Activated naive CD4-positive, alpha-beta T cell treated with anti-CD3 and anti-CD28 coated beads, Interleukin-2, amount 10 ng/mL, durations not matched to agents 7 days and 5 days (primary cell): ENCODE measurements around the gene EID2B.

Experiments used
- CTCF ChIA-PET: fragments of 350-600 bp; sonication (Branson Sonifier 250); formaldehyde crosslinking; loops from one replicate; lab custom pipeline; 2021; ENCODE audit warnings: antibody characterized with exemption; lab: Charles Lee
- DNase-seq: peaks from one replicate; pipeline ENCODE4 v3.0.0-alpha.2; 2020
- H3K27ac Mint-ChIP-seq: one replicate; pipeline ENCODE4 v1.8.0; 2021; ENCODE audit warnings: mild to moderate bottlenecking, moderate library complexity, mixed read lengths
- H3K27me3 Mint-ChIP-seq: one replicate; pipeline ENCODE4 v1.8.0; 2021; ENCODE audit warnings: mild to moderate bottlenecking, mixed read lengths
- H3K36me3 Mint-ChIP-seq: one replicate; pipeline ENCODE4 v1.8.0; 2021; ENCODE audit warnings: mixed read lengths
- H3K4me1 Mint-ChIP-seq: one replicate; pipeline ENCODE4 v1.8.0; 2021; ENCODE audit warnings: mixed read lengths
- H3K4me3 Mint-ChIP-seq: one replicate; pipeline ENCODE4 v1.8.0; 2021; ENCODE audit warnings: mild to moderate bottlenecking, moderate library complexity, mixed read lengths
- H3K9me3 Mint-ChIP-seq: one replicate; pipeline ENCODE4 v1.8.0; 2021; ENCODE audit warnings: mixed read lengths

EID2B gene

GRCh38 chr19:39500543-39500942 is 32.1 kb downstream of the EID2B start:
- DNase-seq: no peak
- no peaks in the 10 kb centered on the region for H3K9me3 Mint-ChIP-seq
- H3K4me1 Mint-ChIP-seq: peaks cover 26% of the 10 kb centered on the region
- no peak overlapping the region for H3K27ac Mint-ChIP-seq
- H3K36me3 Mint-ChIP-seq: no peaks in the 10 kb centered on the region
- CTCF ChIA-PET: interaction anchor here (0.7 to 0.9 kb wide), 3 partner anchors 14 to 32 kb away, joined by 3 read pairs; no protein-coding TSS in a partner anchor
- H3K4me3 Mint-ChIP-seq: no peak overlapping the region
- peaks cover 85% of the 10 kb centered on the region for H3K27me3 Mint-ChIP-seq

GRCh38 chr19:39499932-39500331 is 32.7 kb downstream of the EID2B start:
- Mint-ChIP-seq H3K27me3 (peaks cover 82% of the 10 kb centered on the region), H3K4me3 (no peak overlapping the region)
- CTCF ChIA-PET: interaction anchor here (0.7 to 0.9 kb wide), 2 partner anchors 14 to 25 kb away, joined by 3 read pairs; no protein-coding TSS in a partner anchor

GRCh38 chr19:39498798-39499642 is 33.6 kb downstream of the EID2B start, which contains the start of gene DLL3:
DLL3 (plus strand) TSS chr19:39498947; CDS start chr19:39498975, 28 bp downstream.
- peak within 1 kb of the TSS; percentile 31 for H3K4me3 Mint-ChIP-seq
- peaks cover 73% of the 10 kb centered on the region for H3K27me3 Mint-ChIP-seq
- peaks cover 24% of the 10 kb centered on the region for H3K4me1 Mint-ChIP-seq
- CTCF ChIA-PET: interaction anchor here (0.6 to 1.3 kb wide), 2 partner anchors 26 to 296 kb away, joined by 3 to 5 read pairs; no protein-coding TSS in a partner anchor
- H3K9me3 Mint-ChIP-seq: no peaks in the 10 kb centered on the region
- peak within 1 kb of the TSS; percentile 9 for H3K27ac Mint-ChIP-seq
- no peaks in the 10 kb centered on the region for H3K36me3 Mint-ChIP-seq
- DNase-seq: peak; percentile 29

More at GRCh38 chr19:39499932-39500331, 32.7 kb downstream of the EID2B start:
- H3K36me3 Mint-ChIP-seq: no peaks in the 10 kb centered on the region
- no peaks in the 10 kb centered on the region for H3K9me3 Mint-ChIP-seq
- H3K4me1 Mint-ChIP-seq: peaks cover 26% of the 10 kb centered on the region
- H3K27ac Mint-ChIP-seq: peak overlapping the region; percentile 9
- DNase-seq: no peak

GRCh38 chr19:39497996-39498797 is 34.5 kb downstream of the EID2B start:
- Mint-ChIP-seq H3K36me3 (no peaks in the 10 kb centered on the region), H3K4me3 (peak overlapping the region; percentile 1), H3K4me1 (peaks cover 18% of the 10 kb centered on the region), H3K9me3 (no peaks in the 10 kb centered on the region), H3K27ac (peak overlapping the region; percentile 0), H3K27me3 (peaks cover 65% of the 10 kb centered on the region)
- peak; percentile 59 for DNase-seq
- CTCF ChIA-PET: interaction anchor here (0.6 to 1.8 kb wide), 6 partner anchors 16 to 297 kb away, joined by 3 to 9 read pairs (median 4); partner anchors contain the start of gene EID2B

GRCh38 chr19:39497701-39497995 is 35.0 kb downstream of the EID2B start:
- H3K4me3 Mint-ChIP-seq: no peak overlapping the region
- H3K4me1 Mint-ChIP-seq: peaks cover 15% of the 10 kb centered on the region
- no peak for DNase-seq
- no peaks in the 10 kb centered on the region for H3K36me3 Mint-ChIP-seq
- no peak overlapping the region for H3K27ac Mint-ChIP-seq
- H3K9me3 Mint-ChIP-seq: no peaks in the 10 kb centered on the region
- CTCF ChIA-PET: interaction anchor here (0.9 to 1.8 kb wide), 4 partner anchors 17 to 57 kb away, joined by 3 to 9 read pairs (median 6); partner anchors contain the start of gene EID2B
- peaks cover 62% of the 10 kb centered on the region for H3K27me3 Mint-ChIP-seq

- Mint-ChIP-seq H3K9me3 (no peaks in the 10 kb centered on the region), H3K27ac (no peak overlapping the region), H3K4me1 (peaks cover 15% of the 10 kb centered on the region), H3K27me3 (peaks cover 57% of the 10 kb centered on the region), H3K36me3 (no peaks in the 10 kb centered on the region), H3K4me3 (no peak overlapping the region)
- no peak for DNase-seq
- CTCF ChIA-PET: interaction anchor here (1.2 kb wide), 1 partner anchor 37 kb away, joined by 5 read pairs; the partner anchor contains the start of gene EID2B
These were observed 36.6 kb downstream of the EID2B start for GRCh38 chr19:39496063-39496462.

- DNase-seq: no peak
- Mint-ChIP-seq H3K4me1 (peaks cover 12% of the 10 kb centered on the region), H3K27ac (no peak overlapping the region), H3K9me3 (no peaks in the 10 kb centered on the region), H3K4me3 (no peak overlapping the region), H3K36me3 (peaks cover 2% of the 10 kb centered on the region), H3K27me3 (peaks cover 43% of the 10 kb centered on the region)
- CTCF ChIA-PET: interaction anchor here (0.9 kb wide), 1 partner anchor 9 kb away, joined by 3 read pairs; no protein-coding TSS in a partner anchor
These were observed 38.0 kb downstream of the EID2B start for GRCh38 chr19:39494661-39495060.

GRCh38 chr19:39492788-39493187 is 39.9 kb downstream of the EID2B start:
- no peak for DNase-seq
- Mint-ChIP-seq H3K4me3 (no peak overlapping the region), H3K36me3 (peaks cover 13% of the 10 kb centered on the region), H3K9me3 (no peaks in the 10 kb centered on the region), H3K4me1 (no peaks in the 10 kb centered on the region), H3K27ac (no peak overlapping the region), H3K27me3 (peaks cover 24% of the 10 kb centered on the region)
- CTCF ChIA-PET: no interaction called here

- Mint-ChIP-seq H3K36me3 (peaks cover 14% of the 10 kb centered on the region), H3K27me3 (peaks cover 18% of the 10 kb centered on the region), H3K9me3 (no peaks in the 10 kb centered on the region), H3K4me3 (no peak overlapping the region), H3K4me1 (no peaks in the 10 kb centered on the region), H3K27ac (no peak overlapping the region)
- DNase-seq: no peak
- CTCF ChIA-PET: no interaction called here
These were observed 40.4 kb downstream of the EID2B start for GRCh38 chr19:39492225-39492624.

GRCh38 chr19:39489756-39490155 is 42.9 kb downstream of the EID2B start:
- H3K4me1 Mint-ChIP-seq: no peaks in the 10 kb centered on the region
- peaks cover 21% of the 10 kb centered on the region for H3K36me3 Mint-ChIP-seq
- H3K9me3 Mint-ChIP-seq: no peaks in the 10 kb centered on the region
- H3K27ac Mint-ChIP-seq: no peak overlapping the region
- no peak overlapping the region for H3K4me3 Mint-ChIP-seq
- CTCF ChIA-PET: no interaction called here
- no peak for DNase-seq
- H3K27me3 Mint-ChIP-seq: no peaks in the 10 kb centered on the region

- CTCF ChIA-PET: interaction anchor here (3.1 kb wide), 1 partner anchor 9 kb away, joined by 11 read pairs; no protein-coding TSS in a partner anchor
- Mint-ChIP-seq H3K36me3 (peaks cover 15% of the 10 kb centered on the region), H3K4me3 (no peak overlapping the region), H3K9me3 (no peaks in the 10 kb centered on the region), H3K27ac (no peak overlapping the region), H3K4me1 (peaks cover 31% of the 10 kb centered on the region), H3K27me3 (no peaks in the 10 kb centered on the region)
- DNase-seq: no peak
These were observed 49.5 kb downstream of the EID2B start for GRCh38 chr19:39483141-39483540.

- Mint-ChIP-seq H3K27ac (peak overlapping the region; percentile 88), H3K9me3 (no peaks in the 10 kb centered on the region), H3K27me3 (no peaks in the 10 kb centered on the region), H3K4me1 (peaks cover 31% of the 10 kb centered on the region), H3K36me3 (peaks cover 7% of the 10 kb centered on the region), H3K4me3 (peak overlapping the region; percentile 88)
- no peak for DNase-seq
- CTCF ChIA-PET: no interaction called here
These were observed 51.0 kb downstream of the EID2B start for GRCh38 chr19:39481676-39482075.

GRCh38 chr19:39481229-39481545 is 51.5 kb downstream of the EID2B start:
- Mint-ChIP-seq H3K36me3 (peaks cover 4% of the 10 kb centered on the region), H3K4me3 (peak overlapping the region; percentile 88), H3K9me3 (no peaks in the 10 kb centered on the region), H3K4me1 (peaks cover 31% of the 10 kb centered on the region), H3K27ac (peak overlapping the region; percentile 88), H3K27me3 (no peaks in the 10 kb centered on the region)
- CTCF ChIA-PET: no interaction called here
- DNase-seq: no peak
